PC-3 (cell line): ENCODE measurements around the gene STARD5. TPM values are rescaled to one million over a fixed set of nuclear protein-coding genes. Genes with fewer than 3 reads are reported as not detected.

ENCODE experiments used
- ATAC-seq: fragments of 200-7000 bp; cut with Tn5 transposase; 2 replicates; pipeline ENCODE4 v1.9.1; 2020; ENCODE audit warnings: mild to moderate bottlenecking, moderate library complexity
- BruUV-seq: library from RNA; stranded (reverse); fragments of 400-500 nt; replicated peaks from 2 replicates; lab custom pipeline; 2021; lab: Mats Ljungman, UMichigan
- CTCF ChIA-PET: fragments of 300-600 bp; sonication (Branson Sonifier 250); formaldehyde crosslinking; loops from one replicate; lab custom pipeline; 2022; ENCODE audit warnings: antibody characterized with exemption; lab: Charles Lee
- POLR2A ChIA-PET: fragments of 300-600 bp; sonication (Branson Sonifier 250); formaldehyde crosslinking; loops from one replicate; lab custom pipeline; 2022; ENCODE audit warnings: antibody characterized with exemption; ENCODE audit not compliant: unreplicated experiment; lab: Charles Lee
- DNase-seq: peaks from one replicate; pipeline ENCODE4 v3.0.0-alpha.2; 2015
- H2AFZ ChIP-seq: fragments of 300-600 bp; sonication (generic); 2 replicates; pipeline ENCODE4 v1.6.0; 2016; ENCODE audit warnings: antibody characterized with exemption, low read length
- H3F3A ChIP-seq: fragments of 300-600 bp; sonication (generic); one replicate; pipeline ENCODE4 v1.6.0; 2017; ENCODE audit warnings: antibody characterized with exemption, low read length, control low read depth, mild to moderate bottlenecking; ENCODE audit not compliant: unreplicated experiment
- H3K27ac ChIP-seq: fragments of 300-600 bp; sonication (generic); 2 replicates; pipeline ENCODE4 v1.5.1; 2016; ENCODE audit warnings: mild to moderate bottlenecking, low read length
- H3K27me3 ChIP-seq: fragments of 300-600 bp; sonication (generic); 2 replicates; pipeline ENCODE4 v1.6.1; 2016; ENCODE audit warnings: low read length, mixed read lengths
- H3K36me3 ChIP-seq: fragments of 300-600 bp; sonication (generic); 2 replicates; pipeline ENCODE4 v1.6.1; 2016; ENCODE audit warnings: low read depth, mixed run types, low read length, mixed read lengths
- H3K4me1 ChIP-seq: fragments of 300-600 bp; sonication (generic); 2 replicates; pipeline ENCODE4 v1.5.1; 2016; ENCODE audit warnings: low read length; ENCODE audit not compliant: insufficient read depth
- H3K4me2 ChIP-seq: fragments of 300-600 bp; sonication (generic); 2 replicates; pipeline ENCODE4 v1.6.0; 2016; ENCODE audit warnings: low read length
- H3K4me3 ChIP-seq: fragments of 300-600 bp; sonication (generic); 2 replicates; pipeline ENCODE4 v1.5.1; 2016; ENCODE audit warnings: mild to moderate bottlenecking, low read length, mixed read lengths
- H3K79me2 ChIP-seq: fragments of 300-600 bp; sonication (generic); 2 replicates; pipeline ENCODE4 v1.6.1; 2017; ENCODE audit warnings: low read length, mixed read lengths
- H3K9ac ChIP-seq: fragments of 300-600 bp; sonication (generic); 2 replicates; pipeline ENCODE4 v1.6.0; 2016; ENCODE audit warnings: mild to moderate bottlenecking, low read length
- H3K9me2 ChIP-seq: fragments of 300-600 bp; sonication (generic); replicated peaks from 2 replicates; pipeline ENCODE4 v1.6.1; 2016; ENCODE audit warnings: mixed run types, low read length, mixed read lengths
- H3K9me3 ChIP-seq: fragments of 300-600 bp; sonication (generic); 2 replicates; pipeline ENCODE4 v1.6.1; 2016; ENCODE audit warnings: low read length, mixed read lengths
- H4K20me1 ChIP-seq: fragments of 300-600 bp; sonication (generic); 2 replicates; pipeline ENCODE4 v1.6.1; 2016; ENCODE audit warnings: low read length, mixed read lengths
- CTCF ChIP-seq: fragments of 300-600 bp; sonication (generic); conservative IDR thresholded peaks from 2 replicates; pipeline ENCODE4 v1.5.1; 2017; ENCODE audit warnings: antibody characterized with exemption, low read depth, mild to moderate bottlenecking, low read length
- EZH2 ChIP-seq: fragments of 300-600 bp; sonication (generic); IDR thresholded peaks from one replicate; pipeline ENCODE4 v1.6.1; 2017; ENCODE audit warnings: antibody characterized with exemption, mild to moderate bottlenecking, low read length; ENCODE audit not compliant: unreplicated experiment
- EZH2phosphoT487 ChIP-seq: fragments of 300-600 bp; sonication (generic); IDR thresholded peaks from 2 replicates; pipeline ENCODE4 v1.6.1; 2018; ENCODE audit warnings: mild to moderate bottlenecking, antibody characterized with exemption, low read length, borderline replicate concordance
- intact Hi-C: fragments of 100-400 bp; cut with micrococcal nuclease; formaldehyde crosslinking; loops from 2 replicates; pipeline ENCODE4 v1.9.0; 2023
- total RNA-seq: library from RNA; depleted of rRNA; stranded (reverse); fragments of >200 nt; gene quantifications from 2 replicates; pipeline ENCODE4 v1.2.3, GENCODE V29; 2014

STARD5 gene
- total RNA-seq, 1 experiment from 2014 or later: 5.9 TPM

- Histone ChIP-seq H3K4me1 (peaks cover 22% of the 10 kb centered on the region), H2AFZ (no peak overlapping the region), H3K27ac (peak overlapping the region; percentile 37), H3K9ac (no peak overlapping the region), H3F3A (no peaks in the 10 kb centered on the region), H3K9me2 (no peaks in the 10 kb centered on the region), H3K79me2 (no peaks in the 10 kb centered on the region), H3K27me3 (no peaks in the 10 kb centered on the region), H3K4me3 (no peak overlapping the region), H4K20me1 (no peaks in the 10 kb centered on the region), H3K36me3 (no peaks in the 10 kb centered on the region), H3K4me2 (peak overlapping the region; percentile 59), H3K9me3 (no peaks in the 10 kb centered on the region)
- POLR2A ChIA-PET: no interaction called here
- intact Hi-C loops: no loop called here
- DNase-seq: peak; percentile 17
- no peak for ATAC-seq
- CTCF ChIA-PET: no interaction called here
- TF ChIP-seq EZH2phosphoT487 (no peak), EZH2 (no peak), CTCF (no peak)
- BruUV-seq: no TSS peak
These were observed 26.1 kb downstream of the STARD5 start for GRCh38 chr15:81297603-81298575.

DNA sequence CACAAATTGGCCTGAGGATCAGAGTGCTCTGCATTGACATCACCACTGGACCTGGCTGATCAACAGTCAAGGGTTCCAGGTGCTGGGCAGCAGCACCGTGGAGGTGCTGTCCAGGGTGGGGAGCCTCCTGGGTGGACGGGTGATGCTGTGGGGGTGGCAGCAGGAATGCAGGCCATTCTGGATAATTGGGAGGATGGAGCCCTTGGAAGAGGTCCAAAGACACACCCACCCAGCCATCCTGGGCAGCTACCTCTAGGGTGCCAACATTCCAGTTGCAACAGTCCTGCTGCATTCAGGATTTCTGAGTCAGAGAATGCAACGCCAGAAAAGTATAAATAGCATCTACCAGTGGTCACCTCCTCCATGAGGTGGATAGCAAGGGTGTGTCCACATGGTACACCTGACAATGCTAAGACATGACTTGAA lies 26.8 kb downstream of the STARD5 start:
- intact Hi-C loops: no loop called here
- peak; percentile 86 for ATAC-seq
- Histone ChIP-seq H3K36me3 (no peaks in the 10 kb centered on the region), H3K9ac (no peak overlapping the region), H3K4me2 (peak overlapping the region; percentile 59; the same call in 1 of the 2 replicates), H4K20me1 (no peaks in the 10 kb centered on the region), H3K9me3 (no peaks in the 10 kb centered on the region), H3K4me3 (no peak overlapping the region), H2AFZ (no peak overlapping the region), H3F3A (no peaks in the 10 kb centered on the region), H3K4me1 (peaks cover 22% of the 10 kb centered on the region), H3K27me3 (no peaks in the 10 kb centered on the region), H3K9me2 (no peaks in the 10 kb centered on the region), H3K79me2 (no peaks in the 10 kb centered on the region), H3K27ac (no peak overlapping the region)
- DNase-seq: peak; percentile 95
- TF ChIP-seq EZH2 (no peak), CTCF (no peak), EZH2phosphoT487 (no peak)
- BruUV-seq: no TSS peak
- ChIA-PET CTCF (no interaction called here), POLR2A (no interaction called here)

- CTCF ChIA-PET: no interaction called here
- H3K4me1 ChIP-seq: peaks cover 22% of the 10 kb centered on the region
- no peaks in the 10 kb centered on the region for H3F3A ChIP-seq
- no peaks in the 10 kb centered on the region for H3K9me2 ChIP-seq
- H4K20me1 ChIP-seq: no peaks in the 10 kb centered on the region
- BruUV-seq: no TSS peak
- H3K4me2 ChIP-seq: no peak overlapping the region
- no peaks in the 10 kb centered on the region for H3K9me3 ChIP-seq
- no peaks in the 10 kb centered on the region for H3K36me3 ChIP-seq
- H3K9ac ChIP-seq: no peak overlapping the region
- ATAC-seq (no peak), DNase-seq (no peak)
- POLR2A ChIA-PET: no interaction called here
- no peak overlapping the region for H3K4me3 ChIP-seq
- intact Hi-C loops: no loop called here
- H3K79me2 ChIP-seq: no peaks in the 10 kb centered on the region
- H3K27me3 ChIP-seq: no peaks in the 10 kb centered on the region
- H2AFZ ChIP-seq: no peak overlapping the region
- no peak overlapping the region for H3K27ac ChIP-seq
- TF ChIP-seq CTCF: no peak
- TF ChIP-seq EZH2: no peak
- TF ChIP-seq EZH2phosphoT487: no peak
These were observed 27.3 kb downstream of the STARD5 start for GRCh38 chr15:81296673-81297072.
